Ovary (tissue), 3 donors: ENCODE data around the gene CSNK2B.

ENCODE experiments used
- EP300 ChIP-seq: sonication (generic); formaldehyde crosslinking; IDR thresholded peaks from one replicate; pipeline ENCODE4 v1.6.1; 2017; ENCODE audit warnings: antibody characterized with exemption
- POLR2A ChIP-seq: fragments of 450-650 bp; IDR thresholded peaks from one replicate; pipeline ENCODE4 v1.6.1; 2017; ENCODE audit warnings: antibody characterized with exemption, mild to moderate bottlenecking, moderate library complexity
- TF ChIP-seq, protein P1 (sequence below), 3 donors: fragments of 450-650 bp in 2 of 3; fragments of 200-600 bp in 1 of 3; IDR thresholded peaks; one replicate each; pipeline versions ENCODE4 v1.5.1 to v1.8.0; 2016 to 2022; ENCODE audit warnings: antibody characterized with exemption in 3 of 3, mild to moderate bottlenecking in 1 of 3
- donor health status: DM: no; HTN: no; CAD: no.

DNA sequence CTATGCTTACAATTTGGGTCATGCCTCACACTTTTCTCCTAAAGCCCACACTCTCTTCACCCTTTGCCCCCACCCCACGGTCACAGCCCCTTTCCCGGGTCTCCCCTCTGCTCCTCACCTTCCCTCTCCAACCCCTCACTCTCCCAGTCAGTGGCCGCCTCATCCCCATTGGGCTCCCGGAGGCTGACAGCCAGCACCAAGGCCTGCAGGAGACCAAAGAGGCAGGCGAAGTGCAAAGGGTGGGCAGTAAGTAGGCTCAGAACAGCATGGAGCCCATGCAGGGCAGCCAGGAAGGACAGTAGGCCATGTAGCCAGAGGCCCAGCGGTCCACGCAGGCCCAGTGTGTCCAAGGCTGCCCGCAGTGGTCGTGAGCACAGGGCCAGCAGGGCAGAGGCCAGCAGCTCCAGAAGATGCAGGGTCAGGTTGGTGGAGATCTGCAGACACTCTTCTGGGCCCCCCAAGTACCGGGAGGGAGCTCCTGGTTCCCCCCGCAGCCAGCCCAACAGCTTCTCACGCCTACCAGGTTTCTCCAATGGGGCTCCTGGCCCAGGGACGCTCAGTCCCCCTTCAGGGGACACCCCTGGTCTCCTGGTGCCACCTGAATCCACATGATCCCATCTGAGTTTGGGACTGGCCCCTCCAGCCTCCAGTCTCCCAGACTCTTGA, 6.8 kb upstream of the CSNK2B start:
- TF ChIP-seq POLR2A (no peak), EP300 (no peak)
- TF ChIP-seq, protein P1, sequence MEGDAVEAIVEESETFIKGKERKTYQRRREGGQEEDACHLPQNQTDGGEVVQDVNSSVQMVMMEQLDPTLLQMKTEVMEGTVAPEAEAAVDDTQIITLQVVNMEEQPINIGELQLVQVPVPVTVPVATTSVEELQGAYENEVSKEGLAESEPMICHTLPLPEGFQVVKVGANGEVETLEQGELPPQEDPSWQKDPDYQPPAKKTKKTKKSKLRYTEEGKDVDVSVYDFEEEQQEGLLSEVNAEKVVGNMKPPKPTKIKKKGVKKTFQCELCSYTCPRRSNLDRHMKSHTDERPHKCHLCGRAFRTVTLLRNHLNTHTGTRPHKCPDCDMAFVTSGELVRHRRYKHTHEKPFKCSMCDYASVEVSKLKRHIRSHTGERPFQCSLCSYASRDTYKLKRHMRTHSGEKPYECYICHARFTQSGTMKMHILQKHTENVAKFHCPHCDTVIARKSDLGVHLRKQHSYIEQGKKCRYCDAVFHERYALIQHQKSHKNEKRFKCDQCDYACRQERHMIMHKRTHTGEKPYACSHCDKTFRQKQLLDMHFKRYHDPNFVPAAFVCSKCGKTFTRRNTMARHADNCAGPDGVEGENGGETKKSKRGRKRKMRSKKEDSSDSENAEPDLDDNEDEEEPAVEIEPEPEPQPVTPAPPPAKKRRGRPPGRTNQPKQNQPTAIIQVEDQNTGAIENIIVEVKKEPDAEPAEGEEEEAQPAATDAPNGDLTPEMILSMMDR (IDR thresholded peaks at IDR 0.05) = no peak
